Measurements from ENCODE around the gene MYCBP.
"Not testable (repeated sequence)": the region's sequence is repeated elsewhere in the genome, so short reads cannot be mapped to it uniquely, and the experiment has no call there.

MYCBP gene

GRCh38 chr1:38873027-38873969 lies at the start of gene MYCBP:
MYCBP (minus strand) TSS chr1:38873348; CDS start chr1:38873305, 43 bp downstream.
- DNase-seq = peak; percentile 71

GRCh38 chr1:38919130-38919529 lies 46.0 kb upstream of the MYCBP start:
- no peak for DNase-seq

DNA sequence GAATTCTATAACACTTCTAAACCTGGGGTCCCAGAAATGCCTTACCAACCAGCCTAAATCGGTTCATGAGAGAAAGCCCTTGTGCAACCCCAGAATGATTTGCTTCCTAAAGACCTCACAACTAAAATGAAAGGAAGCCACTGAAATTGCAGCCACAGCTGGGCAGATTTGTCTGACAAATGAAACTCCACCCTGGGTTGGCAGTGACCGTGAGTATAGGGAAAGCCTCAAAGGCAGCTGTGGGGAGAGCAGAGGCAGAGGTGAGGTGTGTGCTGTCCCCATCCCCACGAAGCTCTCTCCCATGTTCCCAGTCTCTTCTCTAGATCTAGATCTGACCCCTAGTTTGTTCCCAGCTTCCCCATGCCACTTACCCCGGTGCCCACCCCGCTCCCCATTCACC lies 45.4 kb upstream of the MYCBP start:
- no peak for DNase-seq

GRCh38 chr1:38917772-38918171 lies 44.6 kb upstream of the MYCBP start:
- no peak for DNase-seq

DNA sequence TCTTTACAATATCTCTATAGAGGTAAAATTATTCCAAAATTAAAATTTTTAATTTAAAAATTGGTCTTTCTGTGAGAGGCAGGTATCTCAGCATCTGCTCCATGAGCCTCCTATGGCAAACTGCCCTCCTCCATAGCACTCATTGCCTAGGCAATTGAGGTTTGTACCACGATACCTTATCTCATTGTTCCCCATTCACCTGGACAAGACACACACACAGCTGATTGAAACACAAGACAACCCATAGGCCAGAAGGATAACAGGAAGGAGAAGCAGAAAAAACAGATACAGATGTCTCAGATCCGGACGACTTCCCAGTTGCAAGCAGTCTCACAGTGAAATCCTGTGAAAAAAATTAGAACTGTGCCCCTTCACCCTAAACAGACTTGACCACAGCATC lies 44.2 kb upstream of the MYCBP start:
- no peak for DNase-seq

DNA sequence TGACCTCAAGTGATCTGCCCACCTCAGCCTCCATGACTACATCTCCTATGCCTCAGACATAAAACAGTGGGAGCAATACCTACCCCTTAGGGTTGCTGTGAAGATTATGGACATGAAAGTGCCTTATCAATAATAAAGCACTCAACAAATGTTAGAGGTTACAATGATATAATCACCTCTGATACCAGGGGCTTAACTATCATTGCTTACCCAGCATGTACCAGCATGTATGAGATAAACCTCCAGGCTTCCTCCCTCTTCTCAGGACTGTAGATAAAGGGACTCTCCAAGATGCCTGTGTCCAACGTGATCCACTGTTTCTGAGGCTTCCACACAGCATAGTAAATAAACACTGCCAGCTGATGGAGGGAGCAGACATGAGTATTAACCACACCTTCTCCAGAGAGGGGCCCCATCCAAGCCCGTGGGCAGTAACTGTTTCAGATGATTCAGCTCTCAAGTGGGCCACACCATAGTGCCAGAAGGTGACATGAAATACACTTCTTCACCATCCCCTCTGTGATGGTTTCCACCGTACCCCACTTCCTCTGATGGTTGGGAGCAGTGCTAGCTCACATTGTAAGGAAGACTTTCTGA lies 42.3 kb upstream of the MYCBP start:
- DNase-seq = no peak

DNA sequence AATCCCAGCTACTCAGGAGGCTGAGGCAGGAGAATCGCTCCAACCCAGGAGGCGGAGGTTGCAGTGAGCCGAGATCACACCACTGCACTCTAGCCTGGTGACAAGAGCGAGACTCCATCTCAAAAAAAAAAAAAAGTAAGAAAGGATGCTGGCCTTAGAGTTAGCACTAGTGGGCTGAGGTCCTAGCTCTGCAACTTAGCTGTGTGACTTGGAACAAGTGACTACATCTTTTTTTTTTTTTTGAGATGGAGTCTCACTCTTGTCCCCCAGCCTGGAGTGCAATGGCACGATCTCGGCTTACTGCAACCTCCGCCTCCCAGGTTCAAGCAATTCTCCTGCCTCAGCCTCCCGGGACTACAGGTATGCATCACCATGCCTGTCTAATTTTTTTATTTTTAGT lies 41.8 kb upstream of the MYCBP start:
- not testable (repeated sequence) for DNase-seq

DNA sequence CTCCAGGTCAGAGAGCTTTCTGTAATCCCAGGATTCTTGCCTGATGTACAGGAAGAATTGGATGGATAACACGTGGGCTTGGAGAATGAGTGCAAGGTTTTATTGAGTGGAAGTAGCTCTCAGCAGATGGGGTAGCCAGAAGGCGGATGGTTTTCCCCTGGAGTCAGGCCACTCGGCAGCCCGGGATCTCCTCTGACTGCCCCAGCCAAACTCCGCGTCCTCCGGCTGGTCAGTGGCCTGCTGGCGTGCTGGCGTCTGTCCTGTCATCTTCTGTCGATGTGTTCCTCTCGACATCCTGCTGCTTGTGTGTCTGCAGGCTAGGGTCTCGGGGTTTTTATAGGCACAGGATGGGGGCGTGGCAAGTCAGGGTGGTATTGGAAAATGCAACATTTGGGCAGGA lies 35.7 kb upstream of the MYCBP start:
- no peak for DNase-seq

DNA sequence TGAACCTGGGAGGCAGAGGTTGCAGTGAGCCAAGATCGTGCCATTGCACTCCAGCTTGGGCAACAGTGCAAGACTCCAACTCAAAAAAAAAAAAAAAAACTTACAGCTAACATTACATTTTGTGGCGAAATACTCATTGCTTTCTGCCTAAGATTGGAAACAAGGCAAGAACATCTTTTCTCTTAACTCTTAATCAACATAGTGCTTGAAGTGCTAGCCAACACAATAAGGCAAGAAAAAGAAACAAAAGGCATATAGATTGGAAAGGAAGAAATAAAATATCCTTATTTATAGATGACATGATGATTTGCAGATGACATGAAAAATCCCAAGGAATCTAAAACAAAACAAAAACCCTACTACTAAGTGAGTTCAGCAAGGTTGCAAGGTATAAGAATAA lies 32.8 kb upstream of the MYCBP start:
- no peak for DNase-seq

GRCh38 chr1:38899560-38899959 lies 26.4 kb upstream of the MYCBP start:
- DNase-seq = no peak

GRCh38 chr1:38898653-38899230 lies 25.6 kb upstream of the MYCBP start:
- DNase-seq = no peak

- no peak for DNase-seq
These were observed 23.0 kb upstream of the MYCBP start for GRCh38 chr1:38896169-38896568.

DNA sequence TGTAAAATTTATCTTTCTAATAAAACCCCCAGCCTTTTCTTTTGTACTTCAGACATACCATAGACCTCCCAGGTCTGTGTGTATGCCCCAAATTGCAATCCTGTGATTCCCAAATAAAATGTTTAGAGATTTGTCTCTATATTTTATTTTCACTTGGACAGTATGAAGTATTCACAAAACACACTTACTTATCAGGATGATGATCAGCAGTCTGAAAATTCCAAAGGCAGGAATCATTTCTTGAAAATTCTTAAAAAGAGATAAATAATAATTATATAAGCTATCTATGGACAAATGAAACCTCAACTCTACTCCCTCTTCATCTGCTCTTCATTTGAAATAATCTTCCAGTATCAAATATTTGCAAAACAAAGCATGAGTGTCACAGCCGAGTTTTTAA lies 19.8 kb upstream of the MYCBP start:
- no peak for DNase-seq

- DNase-seq = no peak
These were observed 18.6 kb upstream of the MYCBP start for GRCh38 chr1:38891753-38892152.

DNA sequence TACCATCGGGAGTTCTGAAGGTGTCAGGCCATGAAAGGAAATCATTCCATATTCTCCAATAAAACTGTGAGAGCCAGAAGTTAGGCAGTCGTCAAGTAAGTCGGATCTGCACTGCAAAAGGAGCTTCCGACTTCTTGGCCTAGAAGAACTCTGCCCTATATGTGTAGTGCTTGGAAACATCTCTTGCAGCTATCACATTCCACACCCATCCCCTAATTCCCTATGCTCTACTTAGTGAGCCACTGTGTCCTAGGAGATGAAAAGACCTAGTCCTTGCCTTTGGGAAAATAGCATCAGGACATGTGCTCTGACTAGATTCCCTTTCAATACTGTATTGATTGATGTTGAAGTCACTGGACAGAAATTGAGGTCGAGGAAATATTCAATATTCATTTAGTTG lies 16.4 kb upstream of the MYCBP start:
- DNase-seq = no peak

DNA sequence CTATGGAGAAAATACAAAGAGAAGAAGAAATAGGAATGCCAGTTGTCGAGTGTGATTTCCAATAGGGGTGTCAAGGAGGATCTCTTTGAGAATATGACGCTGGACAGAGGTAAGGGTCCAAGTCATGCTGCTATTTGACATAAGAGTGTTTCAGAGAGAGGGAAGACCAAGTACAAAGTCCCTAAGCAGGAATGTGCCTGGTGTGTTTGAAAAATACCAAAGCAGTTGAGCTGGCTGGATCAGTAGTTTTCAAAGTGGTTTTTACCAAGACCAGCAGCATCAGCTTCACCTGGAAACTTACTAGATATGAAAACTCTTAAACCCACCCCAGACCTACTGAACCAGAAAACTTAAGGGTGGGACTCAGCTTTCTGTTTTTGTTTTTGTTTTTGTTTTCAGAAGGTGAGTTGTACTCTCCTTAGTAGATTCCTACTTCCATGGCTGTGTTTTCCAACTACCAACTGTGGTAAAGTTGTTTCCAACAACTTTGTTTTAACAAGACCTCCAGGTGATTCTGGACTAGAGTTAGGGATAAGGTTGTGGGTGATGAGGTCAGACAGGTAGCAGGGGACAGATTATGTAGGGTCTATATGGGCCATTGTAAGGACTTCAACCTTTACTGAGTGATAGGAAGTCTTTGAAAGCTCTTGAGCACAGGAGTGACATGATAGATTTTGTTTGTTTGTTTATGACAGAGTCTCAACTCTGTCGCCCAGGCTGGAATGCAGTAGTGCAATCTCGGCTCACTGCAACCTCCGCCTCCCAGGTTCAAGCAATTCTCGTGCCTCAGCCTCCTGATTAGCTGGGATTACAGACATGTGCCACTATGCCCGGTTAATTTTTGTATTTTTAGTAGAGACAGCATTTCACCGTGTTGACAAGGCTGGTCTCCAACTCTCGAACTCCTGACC lies 15.5 kb upstream of the MYCBP start:
- DNase-seq = no peak

DNA sequence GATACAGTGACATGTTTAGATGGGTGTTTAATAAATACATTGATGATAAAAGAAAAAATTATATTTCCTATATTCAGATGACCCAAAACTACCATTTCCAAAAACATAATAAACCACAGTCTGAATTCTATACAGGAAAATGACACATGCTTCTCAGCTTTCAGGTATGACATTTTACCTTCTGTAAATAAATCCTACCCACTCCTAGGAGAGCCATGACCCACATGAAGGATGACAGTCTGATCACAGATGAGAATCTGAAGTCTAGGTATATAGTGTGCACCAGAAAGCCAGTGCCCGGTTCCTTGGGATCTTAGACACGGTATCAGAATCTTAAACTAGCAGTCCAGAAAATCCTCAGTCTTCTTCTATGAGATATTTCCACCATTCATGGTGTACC lies 11.9 kb upstream of the MYCBP start:
- no peak for DNase-seq

GRCh38 chr1:38881487-38881886 lies 8.3 kb upstream of the MYCBP start, which contains the start of gene GJA9:
GJA9 (minus strand) TSS chr1:38881587; CDS start chr1:38876098, 5,489 bp downstream.
- no peak for DNase-seq

DNA sequence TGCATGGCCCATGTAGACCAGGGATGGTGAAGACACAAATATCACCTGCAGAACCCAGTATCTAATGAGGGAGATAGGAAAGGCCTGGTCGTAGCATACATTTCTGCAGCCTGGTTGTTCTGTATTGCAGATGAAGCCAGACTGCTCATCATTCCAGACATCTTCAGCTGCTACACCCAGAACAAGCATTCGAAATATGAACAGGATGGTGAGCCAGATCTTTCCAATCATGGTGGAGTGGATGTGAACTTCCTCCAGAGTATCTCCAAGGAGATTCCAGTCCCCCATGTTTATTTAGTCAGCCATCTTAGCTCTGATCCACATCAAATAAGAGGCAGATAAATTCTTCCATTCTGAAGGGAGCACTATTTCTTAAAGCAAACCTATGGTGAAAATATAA lies 2.7 kb upstream of the MYCBP start:
- DNase-seq = no peak

DNA sequence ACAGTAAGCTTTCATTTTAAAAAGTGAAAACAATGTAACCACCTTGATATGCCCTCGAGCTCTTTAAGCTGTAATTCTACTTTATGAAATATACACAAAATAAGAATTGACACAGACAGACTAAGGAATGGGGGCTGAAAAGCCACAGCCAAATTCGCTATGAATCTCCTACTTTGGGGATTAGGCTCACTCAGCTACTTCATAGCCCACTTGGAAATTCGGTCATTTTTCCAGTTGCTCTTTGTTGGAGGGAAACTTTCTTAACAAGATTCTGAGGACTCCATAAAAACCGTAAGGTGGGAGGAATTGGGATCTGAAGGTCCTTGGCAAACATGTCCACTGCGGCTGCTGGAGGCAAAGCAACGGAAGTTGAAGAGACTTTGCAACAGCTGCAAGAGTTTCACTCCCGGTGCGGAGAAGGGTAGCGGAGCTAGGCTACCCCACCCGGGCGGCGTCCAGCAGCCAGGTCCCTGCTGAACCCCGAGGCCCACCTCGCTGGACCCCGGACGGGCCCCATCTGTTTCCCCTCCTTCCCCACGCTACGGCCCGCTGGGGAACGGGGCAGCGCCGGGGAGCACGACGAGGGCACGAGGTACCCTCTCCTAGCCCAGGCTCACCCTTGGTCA lies 634 bp downstream of the MYCBP start:
- DNase-seq = no peak

- DNase-seq = no peak
These were observed 2.2 kb downstream of the MYCBP start for GRCh38 chr1:38870996-38871395.

DNA sequence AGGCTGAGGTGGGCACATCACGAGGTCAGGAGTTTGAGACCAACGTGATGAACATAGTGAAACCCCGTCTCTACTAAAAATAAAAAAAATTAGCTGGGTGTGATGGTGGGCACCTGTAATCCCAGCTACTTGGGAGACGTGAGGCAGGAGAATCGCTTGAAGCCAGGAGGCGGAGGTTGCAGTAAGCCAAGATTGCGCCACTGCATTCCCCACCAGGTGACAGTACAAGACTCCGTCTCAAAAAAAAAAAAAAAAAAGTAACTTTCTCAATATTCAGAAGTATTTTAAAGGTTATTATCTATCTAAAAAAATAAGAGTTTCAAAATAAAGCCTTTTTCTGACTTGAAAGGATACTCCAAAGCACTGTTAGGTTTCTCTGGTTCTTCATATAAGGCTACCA lies 5.9 kb downstream of the MYCBP start:
- no peak for DNase-seq
